Neuronal stem cell (in vitro differentiated cells): ENCODE data around the gene ALG1.

Source experiments
- DNase-seq: peaks from one replicate; pipeline ENCODE4 v3.0.0-alpha.2; 2013; ENCODE audit warnings: low spot score
- H2AFZ ChIP-seq: one replicate; pipeline ENCODE4 v1.6.1; 2013; ENCODE audit warnings: mild to moderate bottlenecking, low read length, inconsistent platforms
- H2AK5ac ChIP-seq: 2 replicates; pipeline ENCODE4 v1.6.1; 2013; ENCODE audit warnings: low read depth, mild to moderate bottlenecking, inconsistent platforms, low read length, moderate library complexity, mixed read lengths
- H2BK120ac ChIP-seq: 2 replicates; pipeline ENCODE4 v1.6.1; 2013; ENCODE audit warnings: low read depth, mild to moderate bottlenecking, inconsistent platforms, low read length, moderate library complexity, mixed read lengths
- H2BK12ac ChIP-seq: one replicate; pipeline ENCODE4 v1.6.1; 2013; ENCODE audit warnings: low read length, inconsistent platforms
- H2BK15ac ChIP-seq: 2 replicates; pipeline ENCODE4 v1.6.1; 2013; ENCODE audit warnings: mild to moderate bottlenecking, low read length, inconsistent platforms, mixed read lengths
- H2BK5ac ChIP-seq: one replicate; pipeline ENCODE4 v1.6.1; 2013; ENCODE audit warnings: inconsistent platforms, mild to moderate bottlenecking, low read length, moderate library complexity
- H3K14ac ChIP-seq: one replicate; pipeline ENCODE4 v1.6.1; 2013; ENCODE audit warnings: low read length, inconsistent platforms
- H3K18ac ChIP-seq: 2 replicates; pipeline ENCODE4 v1.6.1; 2013; ENCODE audit warnings: low read length, inconsistent platforms
- H3K23ac ChIP-seq: 2 replicates; pipeline ENCODE4 v1.6.1; 2013; ENCODE audit warnings: low read depth, mild to moderate bottlenecking, mixed read lengths, low read length, inconsistent platforms; ENCODE audit not compliant: poor library complexity
- H3K27ac ChIP-seq: replicated peaks from 3 replicates; pipeline ENCODE4 v1.5.1; 2013; ENCODE audit warnings: low read length, inconsistent platforms
- H3K27me3 ChIP-seq, 3 experiments: 2 replicates each; pipeline ENCODE4 v1.6.1; 2013; ENCODE audit warnings: low read length in 3 of 3, mild to moderate bottlenecking in 2 of 3, inconsistent platforms in 1 of 3, low read depth in 1 of 3, mixed read lengths in 1 of 3, moderate library complexity in 1 of 3; ENCODE audit not compliant: control insufficient read depth in 3 of 3, insufficient read depth in 3 of 3
- H3K36me3 ChIP-seq, 2 donors: replicated peaks in 1 of 2; 2 replicates each; pipeline ENCODE4 v1.6.1; 2013; ENCODE audit warnings: low read length in 2 of 2; ENCODE audit not compliant: control insufficient read depth in 2 of 2, insufficient read depth in 2 of 2
- H3K4ac ChIP-seq: 2 replicates; pipeline ENCODE4 v1.6.1; 2013; ENCODE audit warnings: inconsistent platforms, mild to moderate bottlenecking, low read length, moderate library complexity
- H3K4me1 ChIP-seq, 2 donors: 1 replicate in 1 of 2; 2 replicates in 1 of 2; pipeline ENCODE4 v1.6.1; 2013; ENCODE audit warnings: low read length in 2 of 2, low read depth in 1 of 2; ENCODE audit not compliant: control insufficient read depth in 2 of 2, insufficient read depth in 1 of 2
- H3K4me2 ChIP-seq: one replicate; pipeline ENCODE4 v1.6.1; 2013; ENCODE audit warnings: mild to moderate bottlenecking, low read length, inconsistent platforms; ENCODE audit not compliant: insufficient read depth, poor library complexity, severe bottlenecking
- H3K4me3 ChIP-seq, 2 donors: 2 replicates each; pipeline ENCODE4 v1.5.1; 2013; ENCODE audit warnings: low read length in 2 of 2, mild to moderate bottlenecking in 2 of 2, inconsistent platforms in 1 of 2, moderate library complexity in 1 of 2
- H3K79me1 ChIP-seq: one replicate; pipeline ENCODE4 v1.6.1; 2013; ENCODE audit warnings: low read depth, mild to moderate bottlenecking, inconsistent platforms, low read length, moderate library complexity
- H3K9ac ChIP-seq: one replicate; pipeline ENCODE4 v1.6.1; 2013; ENCODE audit warnings: mild to moderate bottlenecking, low read depth, low read length, inconsistent platforms; ENCODE audit not compliant: poor library complexity
- H3K9me3 ChIP-seq, 2 donors: replicated peaks in 1 of 2; 2 replicates each; pipeline versions ENCODE3 to v1.6.1; 2013; ENCODE audit warnings: low read length in 2 of 2, mild to moderate bottlenecking in 2 of 2, inconsistent platforms in 1 of 2, low read depth in 1 of 2, mixed read lengths in 1 of 2, moderate library complexity in 1 of 2; ENCODE audit not compliant: control insufficient read depth in 2 of 2, insufficient read depth in 1 of 2
- H4K8ac ChIP-seq: one replicate; pipeline ENCODE4 v1.6.1; 2013; ENCODE audit warnings: low read depth, mild to moderate bottlenecking, inconsistent platforms, low read length, moderate library complexity
- H4K91ac ChIP-seq: one replicate; pipeline ENCODE4 v1.6.1; 2013; ENCODE audit warnings: low read length, low read depth, mild to moderate bottlenecking, inconsistent platforms; ENCODE audit not compliant: poor library complexity
- WGBS, 2 donors: extraction: QIAGEN DNeasy Blood & Tissue Kit; methylation state at CpG; one replicate each; pipeline ENCODE4 v1.1.7; 2013; ENCODE audit warnings: missing lambda C conversion rate in 2 of 2, mixed read lengths in 1 of 2; ENCODE audit not compliant: insufficient read length in 2 of 2, insufficient replicate concordance in 1 of 2; ENCODE audit errors: extremely low coverage in 2 of 2; 5-methylcytosine and 5-hydroxymethylcytosine counted together

Gene ALG1

DNA sequence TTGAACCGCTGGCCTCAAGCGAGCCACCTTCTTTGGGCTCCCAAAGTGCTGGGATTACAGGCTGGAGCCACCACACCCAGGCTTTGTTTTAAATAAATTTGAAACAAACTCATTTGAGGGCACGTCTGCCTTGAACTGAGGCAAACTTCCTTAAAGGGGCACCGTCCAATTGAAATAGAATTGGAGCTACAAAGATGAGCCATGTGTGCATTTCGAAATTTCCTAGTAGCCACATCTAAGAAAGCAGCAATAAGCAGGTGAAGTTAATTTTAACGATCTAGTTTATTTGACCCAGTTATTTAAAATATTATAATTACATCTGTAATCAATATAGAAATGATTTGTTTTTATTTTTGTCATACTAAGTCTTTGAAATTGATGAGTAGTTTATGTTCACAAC lies 5.1 kb upstream of the ALG1 start:
- Histone ChIP-seq H2BK5ac (no peak overlapping the region), H3K9me3 (no peaks in the 10 kb centered on the region), H3K4ac (no peak overlapping the region), H3K4me1 (peaks cover 0 to 3% of the 10 kb centered on the region in 2 donors), H2BK15ac (no peak overlapping the region), H2BK12ac (no peak overlapping the region), H3K4me2 (no peak overlapping the region), H3K27ac (no peak overlapping the region), H3K4me3 (no peak overlapping the region), H3K79me1 (peaks cover 1% of the 10 kb centered on the region), H2BK120ac (no peak overlapping the region), H3K23ac (no peak overlapping the region), H2AK5ac (no peak overlapping the region), H3K36me3 (no peaks in the 10 kb centered on the region), H3K14ac (no peak overlapping the region), H4K8ac (no peak overlapping the region), H3K9ac (no peak overlapping the region), H4K91ac (no peak overlapping the region), H2AFZ (peak overlapping the region; percentile 84), H3K27me3 (peaks cover 0 to 29% (median 2%) of the 10 kb centered on the region in 3 experiments), H3K18ac (no peak overlapping the region)
- WGBS, 2 donors = no CpG with 5 or more reads among the region's 6 CpGs
- DNase-seq = no peak

GRCh38 chr16:5069048-5069447 lies 2.6 kb upstream of the ALG1 start:
- Histone ChIP-seq H3K27me3 (peaks cover 0 to 29% (median 0%) of the 10 kb centered on the region in 3 experiments), H4K91ac (no peak overlapping the region), H3K27ac (no peak overlapping the region), H3K4me3 (no peak overlapping the region), H2AK5ac (no peak overlapping the region), H3K9ac (no peak overlapping the region), H3K9me3 (no peaks in the 10 kb centered on the region), H4K8ac (no peak overlapping the region), H3K14ac (no peak overlapping the region), H2BK15ac (no peak overlapping the region), H2AFZ (no peak overlapping the region), H3K23ac (no peak overlapping the region), H3K18ac (no peak overlapping the region), H2BK5ac (no peak overlapping the region), H3K79me1 (no peaks in the 10 kb centered on the region), H3K4me2 (no peak overlapping the region), H2BK12ac (no peak overlapping the region), H2BK120ac (no peak overlapping the region), H3K4ac (no peak overlapping the region), H3K36me3 (peaks cover 0 to 3% of the 10 kb centered on the region in 2 donors), H3K4me1 (peaks cover 5 to 7% of the 10 kb centered on the region in 2 donors)
- WGBS, 2 donors = no CpG with 5 or more reads among the region's 9 CpGs
- no peak for DNase-seq

DNA sequence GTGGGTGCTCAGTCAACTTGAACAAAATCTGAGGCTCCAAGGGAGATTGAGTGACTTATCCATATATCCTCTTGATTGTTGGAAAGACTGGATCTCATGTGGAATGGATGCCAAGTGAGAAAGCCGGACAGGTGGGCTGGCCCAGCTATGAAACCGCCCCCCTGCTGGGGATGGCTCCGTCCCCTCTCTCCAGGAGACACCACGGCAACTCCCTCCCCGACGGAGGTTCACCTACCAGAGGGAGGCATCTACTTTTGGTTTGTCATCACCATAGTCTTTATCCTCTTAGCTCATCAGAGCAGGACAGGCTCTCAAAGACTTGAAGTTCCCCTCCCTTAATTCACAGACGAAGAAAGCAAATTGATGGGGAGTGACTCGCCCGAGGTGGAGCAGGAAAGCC lies 1.8 kb upstream of the ALG1 start:
- peak overlapping the region; percentile 13 for H3K18ac ChIP-seq
- no peak overlapping the region for H2AFZ ChIP-seq
- H3K23ac ChIP-seq = no peak overlapping the region
- no peaks in the 10 kb centered on the region for H3K9me3 ChIP-seq
- H3K4me1 ChIP-seq = peaks cover 5 to 7% of the 10 kb centered on the region in 2 donors
- H3K27ac ChIP-seq = no peak overlapping the region
- no peaks in the 10 kb centered on the region for H3K79me1 ChIP-seq
- H3K4me2 ChIP-seq = no peak overlapping the region
- no peak overlapping the region for H4K8ac ChIP-seq
- no peak overlapping the region for H2BK12ac ChIP-seq
- DNase-seq = no peak
- H2AK5ac ChIP-seq = peak overlapping the region; percentile 74
- H3K4ac ChIP-seq = no peak overlapping the region
- H2BK120ac ChIP-seq = no peak overlapping the region
- H3K36me3 ChIP-seq = peaks cover 0 to 8% of the 10 kb centered on the region in 2 donors
- H3K27me3 ChIP-seq = peaks cover 0 to 24% (median 0%) of the 10 kb centered on the region in 3 experiments
- H3K9ac ChIP-seq = no peak overlapping the region
- H4K91ac ChIP-seq = no peak overlapping the region
- H3K14ac ChIP-seq = no peak overlapping the region
- no peak overlapping the region for H2BK15ac ChIP-seq
- no CpG with 5 or more reads among the region's 9 CpGs for WGBS, 2 donors
- H2BK5ac ChIP-seq = no peak overlapping the region
- H3K4me3 ChIP-seq = no peak overlapping the region

DNA sequence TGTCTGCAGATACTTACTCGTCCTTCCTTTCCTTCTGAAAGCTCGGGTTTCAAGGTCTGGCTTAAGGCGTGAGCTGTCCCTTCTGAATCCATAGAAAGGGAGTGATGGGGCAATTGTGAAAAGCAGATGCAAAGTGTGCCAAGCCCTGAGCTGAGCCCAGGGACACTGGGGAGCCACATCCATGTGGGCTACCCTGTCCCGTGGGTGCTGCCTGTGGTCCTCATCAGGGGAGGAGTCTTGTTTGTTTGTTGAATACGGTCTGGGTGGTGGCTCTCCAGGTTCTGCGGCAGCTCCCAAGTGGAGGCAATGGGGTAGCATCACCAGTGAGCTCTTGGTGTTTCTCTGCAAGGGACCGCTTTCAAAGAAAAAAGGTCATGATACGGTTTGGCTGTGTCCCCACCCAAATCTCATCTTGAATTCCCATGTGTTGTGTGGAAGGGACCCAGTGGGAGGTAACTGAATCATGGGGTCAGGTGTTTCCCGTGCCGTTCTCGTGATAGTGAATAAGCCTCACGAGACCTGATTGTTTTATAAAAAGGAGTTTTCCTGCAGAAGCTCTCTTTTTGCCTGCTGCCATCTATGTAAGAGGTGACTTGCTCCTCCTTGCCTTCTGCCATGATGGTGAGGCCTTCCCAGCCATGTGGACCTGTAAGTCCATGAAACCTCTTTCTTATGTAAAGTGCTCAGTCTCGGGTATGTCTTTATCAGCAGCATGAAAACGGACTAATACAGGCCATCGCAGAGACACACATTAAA lies 1.0 kb upstream of the ALG1 start:
- Histone ChIP-seq H2BK12ac (no peak overlapping the region), H3K4me3 (no peak overlapping the region), H3K18ac (peak overlapping the region; percentile 13), H2BK5ac (no peak overlapping the region), H3K9me3 (no peaks in the 10 kb centered on the region), H3K9ac (no peak overlapping the region), H2BK120ac (no peak overlapping the region), H3K4me2 (no peak overlapping the region), H2AK5ac (peak overlapping the region; percentile 74), H3K4me1 (peaks cover 5 to 6% of the 10 kb centered on the region in 2 donors), H3K23ac (no peak overlapping the region), H4K91ac (no peak overlapping the region), H3K27me3 (peaks cover 0 to 16% (median 0%) of the 10 kb centered on the region in 3 experiments), H2BK15ac (no peak overlapping the region), H3K4ac (no peak overlapping the region), H3K14ac (no peak overlapping the region), H2AFZ (peak overlapping the region; percentile 92), H4K8ac (peak overlapping the region; percentile 45), H3K79me1 (no peaks in the 10 kb centered on the region), H3K27ac (no peak overlapping the region), H3K36me3 (peaks cover 3 to 16% of the 10 kb centered on the region in 2 donors)
- DNase-seq = no peak
- no CpG with 5 or more reads among the region's 15 CpGs for WGBS, 2 donors
